CD4-positive, alpha-beta T cell (primary cell): ENCODE measurements around the gene ACVR1B. TPM values are rescaled to one million over a fixed set of nuclear protein-coding genes. Genes with fewer than 3 reads are reported as not detected.
A peak's percentile ranks its signal among the peaks of the same experiment; 100 is the strongest.

Experiments
- ATAC-seq: fragments of 200-7000 bp; cut with Tn5 transposase; one replicate; pipeline ENCODE4 v1.10.0; 2022; ENCODE audit warnings: mild to moderate bottlenecking; ENCODE audit not compliant: poor library complexity
- CTCF ChIA-PET: fragments of 350-600 bp; sonication (Branson Sonifier 250); formaldehyde crosslinking; loops from one replicate; lab custom pipeline; 2021; ENCODE audit warnings: antibody characterized with exemption, inconsistent platforms; lab: Charles Lee
- POLR2A ChIA-PET: fragments of 350-600 bp; sonication (Branson Sonifier 250); formaldehyde crosslinking; loops from one replicate; lab custom pipeline; 2021; ENCODE audit warnings: antibody characterized with exemption, inconsistent platforms; lab: Charles Lee
- DNase-seq, 14 experiments: peaks; one replicate each; pipeline ENCODE4 v3.0.0-alpha.2; 2013 to 2020; ENCODE audit warnings: mixed read lengths in 2 of 14
- H3K27ac ChIP-seq, 2 donors: one replicate each; pipeline versions ENCODE4 v1.5.1 to v1.7.0; 2013; ENCODE audit warnings: low read length in 2 of 2, low read depth in 1 of 2, mild to moderate bottlenecking in 1 of 2
- H3K27me3 ChIP-seq, 2 experiments: 1 replicate in 1 of 2; 2 replicates in 1 of 2; pipeline versions ENCODE4 v1.6.1 to v1.7.0; 2013; ENCODE audit warnings: low read length in 2 of 2, control low read depth in 1 of 2, mild to moderate bottlenecking in 1 of 2, moderate library complexity in 1 of 2; ENCODE audit not compliant: insufficient read depth in 2 of 2, control insufficient read depth in 1 of 2
- H3K36me3 ChIP-seq: one replicate; pipeline ENCODE4 v1.6.1; 2013; ENCODE audit warnings: low read length, control low read depth; ENCODE audit not compliant: insufficient read depth
- H3K4me1 ChIP-seq: one replicate; pipeline ENCODE4 v1.6.1; 2013; ENCODE audit warnings: low read length, control low read depth; ENCODE audit not compliant: insufficient read depth
- H3K4me3 ChIP-seq: one replicate; pipeline ENCODE4 v1.5.1; 2013; ENCODE audit warnings: mild to moderate bottlenecking, low read length, moderate library complexity
- H3K9me3 ChIP-seq, 2 experiments: 1 replicate in 1 of 2; 2 replicates in 1 of 2; pipeline versions ENCODE4 v1.6.1 to v1.7.0; 2013; ENCODE audit warnings: low read length in 2 of 2, mild to moderate bottlenecking in 2 of 2, control low read depth in 1 of 2, moderate library complexity in 1 of 2; ENCODE audit not compliant: control insufficient read depth in 1 of 2, insufficient read depth in 1 of 2
- H3K27ac Mint-ChIP-seq: one replicate; pipeline ENCODE4 v1.8.0; 2020; ENCODE audit warnings: mixed read lengths
- H3K27me3 Mint-ChIP-seq: one replicate; pipeline ENCODE4 v1.8.0; 2021; ENCODE audit warnings: mixed read lengths
- H3K36me3 Mint-ChIP-seq: one replicate; pipeline ENCODE4 v1.8.0; 2021; ENCODE audit warnings: low read depth, mixed read lengths
- H3K4me1 Mint-ChIP-seq: one replicate; pipeline ENCODE4 v1.8.0; 2021; ENCODE audit warnings: low read depth, mixed read lengths
- H3K4me3 Mint-ChIP-seq: one replicate; pipeline ENCODE4 v1.8.0; 2020; ENCODE audit warnings: mild to moderate bottlenecking, mixed read lengths
- H3K9me3 Mint-ChIP-seq: one replicate; pipeline ENCODE4 v1.8.0; 2020; ENCODE audit warnings: mixed read lengths
- intact Hi-C, 2 experiments: fragments of 100-400 bp; cut with DNase I in 1 of 2; cut with micrococcal nuclease in 1 of 2; formaldehyde crosslinking; loops; one replicate each; pipeline versions ENCODE4 v1.15.1 to v1.9.0; 2023 to 2025; cut with DNase I, micrococcal nuclease
- total RNA-seq, 174 experiments: library from RNA in 2 of 174; stranded (reverse) in 2 of 174; gene quantifications; one replicate each; pipeline ENCODE4 v1.2.3 and lab custom pipeline; 2021 to 2026
- TF ChIP-seq, protein P1 (sequence below): fragments of 200-600 bp; IDR thresholded peaks from one replicate; pipeline ENCODE4 v1.8.0; 2022; ENCODE audit warnings: antibody characterized with exemption, mild to moderate bottlenecking

The ACVR1B gene
- total RNA-seq, 2 experiments from 2014 or later: 14.2 to 14.5 TPM

- intact Hi-C loops: loop anchor here in 1 of 2 experiments (2.0 kb wide), 1 partner anchor 38 kb away; no protein-coding TSS in a partner anchor
- Mint-ChIP-seq H3K9me3 (no peaks in the 10 kb centered on the region), H3K36me3 (no peaks in the 10 kb centered on the region), H3K4me3 (peak overlapping the region; percentile 80), H3K4me1 (peaks cover 33% of the 10 kb centered on the region), H3K27ac (peak overlapping the region; percentile 86), H3K27me3 (no peaks in the 10 kb centered on the region)
- ChIA-PET CTCF (interaction anchor here (1.2 to 9.8 kb wide), 6 partner anchors 10 to 84 kb away, joined by 3 to 89 read pairs (median 6); partner anchors contain the start of genes ATG101 and NR4A1), POLR2A (interaction anchor here (1.0 to 5.0 kb wide), 8 partner anchors 10 to 212 kb away, joined by 3 to 37 read pairs (median 7); partner anchors contain the start of genes ATG101, NR4A1 and TAMALIN)
- Histone ChIP-seq H3K9me3 (no peaks in the 10 kb centered on the region), H3K4me1 (peaks cover 39% of the 10 kb centered on the region), H3K27ac (peak overlapping the region; percentile 43 to 84), H3K4me3 (peak overlapping the region; percentile 56), H3K27me3 (no peaks in the 10 kb centered on the region), H3K36me3 (no peaks in the 10 kb centered on the region)
- ATAC-seq: peak; percentile 83
- TF ChIP-seq, protein P1, sequence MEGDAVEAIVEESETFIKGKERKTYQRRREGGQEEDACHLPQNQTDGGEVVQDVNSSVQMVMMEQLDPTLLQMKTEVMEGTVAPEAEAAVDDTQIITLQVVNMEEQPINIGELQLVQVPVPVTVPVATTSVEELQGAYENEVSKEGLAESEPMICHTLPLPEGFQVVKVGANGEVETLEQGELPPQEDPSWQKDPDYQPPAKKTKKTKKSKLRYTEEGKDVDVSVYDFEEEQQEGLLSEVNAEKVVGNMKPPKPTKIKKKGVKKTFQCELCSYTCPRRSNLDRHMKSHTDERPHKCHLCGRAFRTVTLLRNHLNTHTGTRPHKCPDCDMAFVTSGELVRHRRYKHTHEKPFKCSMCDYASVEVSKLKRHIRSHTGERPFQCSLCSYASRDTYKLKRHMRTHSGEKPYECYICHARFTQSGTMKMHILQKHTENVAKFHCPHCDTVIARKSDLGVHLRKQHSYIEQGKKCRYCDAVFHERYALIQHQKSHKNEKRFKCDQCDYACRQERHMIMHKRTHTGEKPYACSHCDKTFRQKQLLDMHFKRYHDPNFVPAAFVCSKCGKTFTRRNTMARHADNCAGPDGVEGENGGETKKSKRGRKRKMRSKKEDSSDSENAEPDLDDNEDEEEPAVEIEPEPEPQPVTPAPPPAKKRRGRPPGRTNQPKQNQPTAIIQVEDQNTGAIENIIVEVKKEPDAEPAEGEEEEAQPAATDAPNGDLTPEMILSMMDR: no peak
- peak; percentile 59 to 97 (median 79) for DNase-seq
Observed at GRCh38 chr12:52032804-52033445, 81.4 kb downstream of the ACVR1B start.

- TF ChIP-seq, protein P1: no peak
Observed at GRCh38 chr12:52033446-52034140, 82.1 kb downstream of the ACVR1B start.

GRCh38 chr12:52035190-52035589 lies 83.7 kb downstream of the ACVR1B start:
- Histone ChIP-seq H3K4me1 (peaks cover 46% of the 10 kb centered on the region), H3K27ac (no peak overlapping the region), H3K36me3 (no peaks in the 10 kb centered on the region), H3K27me3 (no peaks in the 10 kb centered on the region), H3K9me3 (no peaks in the 10 kb centered on the region), H3K4me3 (no peak overlapping the region)
- H3K36me3 Mint-ChIP-seq: no peaks in the 10 kb centered on the region
- H3K9me3 Mint-ChIP-seq: no peaks in the 10 kb centered on the region
- peak overlapping the region; percentile 42 for H3K4me3 Mint-ChIP-seq
- intact Hi-C loops: loop anchor here in 1 of 2 experiments (1.0 kb wide), 1 partner anchor 14 kb away; no protein-coding TSS in a partner anchor
- ATAC-seq (no peak), DNase-seq (no peak)
- peak overlapping the region; percentile 86 for H3K27ac Mint-ChIP-seq
- ChIA-PET CTCF (interaction anchor here (1.1 to 9.8 kb wide), 2 partner anchors 12 to 34 kb away, joined by 3 to 89 read pairs; no protein-coding TSS in a partner anchor), POLR2A (interaction anchor here (3.3 kb wide), 1 partner anchor 16 kb away, joined by 15 read pairs; the partner anchor contains the start of gene NR4A1)
- peaks cover 47% of the 10 kb centered on the region for H3K4me1 Mint-ChIP-seq
- no peaks in the 10 kb centered on the region for H3K27me3 Mint-ChIP-seq
- TF ChIP-seq, protein P1: no peak

More at GRCh38 chr12:52033446-52034140, 82.1 kb downstream of the ACVR1B start:
- Mint-ChIP-seq H3K4me1 (peaks cover 39% of the 10 kb centered on the region), H3K9me3 (no peaks in the 10 kb centered on the region), H3K36me3 (no peaks in the 10 kb centered on the region), H3K4me3 (peak overlapping the region; percentile 77), H3K27me3 (no peaks in the 10 kb centered on the region), H3K27ac (peak overlapping the region; percentile 86)
- POLR2A ChIA-PET: interaction anchor here (1.0 to 5.0 kb wide), 8 partner anchors 10 to 213 kb away, joined by 3 to 37 read pairs (median 7); partner anchors contain the start of genes ATG101, NR4A1 and TAMALIN
- CTCF ChIA-PET: interaction anchor here (1.2 to 9.8 kb wide), 5 partner anchors 10 to 40 kb away, joined by 3 to 89 read pairs (median 8); partner anchors contain the start of genes ATG101 and NR4A1
- H3K36me3 ChIP-seq: no peaks in the 10 kb centered on the region
- peaks cover 44% of the 10 kb centered on the region for H3K4me1 ChIP-seq
- DNase-seq (no peak), ATAC-seq (no peak)
- intact Hi-C loops: loop anchor here in 1 of 2 experiments (2.0 kb wide), 1 partner anchor 37 kb away; no protein-coding TSS in a partner anchor
- no peaks in the 10 kb centered on the region for H3K9me3 ChIP-seq
- H3K4me3 ChIP-seq: peak overlapping the region; percentile 56
- no peaks in the 10 kb centered on the region for H3K27me3 ChIP-seq
- peak overlapping the region; percentile 43 to 84 for H3K27ac ChIP-seq
